GM19099 (cell line): Measurements from ENCODE around the gene CX3CR1.

ENCODE experiments used
- POLR2A ChIP-seq: IDR thresholded peaks from 3 replicates; pipeline ENCODE4 v1.6.1; 2011; ENCODE audit warnings: low read depth; ENCODE audit not compliant: insufficient read length; ENCODE audit errors: extremely low read depth

The CX3CR1 gene

DNA sequence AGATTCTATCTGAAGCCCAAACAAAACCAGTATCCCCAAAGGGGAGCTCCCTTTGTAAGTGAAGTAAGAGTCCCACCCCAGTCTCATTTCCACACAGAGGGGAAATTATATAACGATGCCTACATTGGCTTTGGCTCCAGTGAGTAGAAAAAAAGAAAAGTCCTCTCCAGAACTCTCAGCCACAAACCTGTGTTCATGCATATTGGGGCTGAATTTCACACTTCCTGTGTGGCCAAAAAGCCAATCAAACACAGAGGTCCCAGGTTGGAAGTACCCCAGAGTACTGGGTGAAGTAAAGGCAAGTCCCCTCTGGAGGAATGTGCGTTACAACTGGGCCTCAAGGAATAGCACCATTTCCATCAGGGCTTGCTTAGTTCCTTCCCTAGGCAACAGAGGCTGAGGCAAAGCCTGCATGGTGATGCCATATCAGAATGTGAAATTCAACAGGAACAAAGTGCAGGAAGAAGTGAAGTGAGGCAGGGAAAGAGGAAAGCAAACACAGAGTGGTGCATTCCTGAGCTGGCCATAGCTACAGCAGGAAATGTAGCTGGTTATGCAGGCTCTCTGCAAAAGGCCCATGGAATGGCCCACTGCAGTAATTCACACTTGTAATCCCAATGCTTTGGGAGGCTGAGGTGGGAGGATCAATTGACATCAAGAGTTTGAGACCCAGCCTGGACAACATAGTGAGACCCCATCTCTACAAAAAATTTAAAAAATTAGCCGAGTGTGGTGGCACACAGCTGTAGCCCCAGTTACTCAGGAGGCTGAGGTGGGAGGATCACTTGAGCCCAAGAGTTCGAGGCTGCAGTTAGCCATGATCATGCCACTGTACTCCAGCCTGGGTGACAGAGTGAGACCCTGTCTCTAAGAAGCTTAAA is 16.6 kb upstream of the CX3CR1 start:
- TF ChIP-seq POLR2A: no peak

DNA sequence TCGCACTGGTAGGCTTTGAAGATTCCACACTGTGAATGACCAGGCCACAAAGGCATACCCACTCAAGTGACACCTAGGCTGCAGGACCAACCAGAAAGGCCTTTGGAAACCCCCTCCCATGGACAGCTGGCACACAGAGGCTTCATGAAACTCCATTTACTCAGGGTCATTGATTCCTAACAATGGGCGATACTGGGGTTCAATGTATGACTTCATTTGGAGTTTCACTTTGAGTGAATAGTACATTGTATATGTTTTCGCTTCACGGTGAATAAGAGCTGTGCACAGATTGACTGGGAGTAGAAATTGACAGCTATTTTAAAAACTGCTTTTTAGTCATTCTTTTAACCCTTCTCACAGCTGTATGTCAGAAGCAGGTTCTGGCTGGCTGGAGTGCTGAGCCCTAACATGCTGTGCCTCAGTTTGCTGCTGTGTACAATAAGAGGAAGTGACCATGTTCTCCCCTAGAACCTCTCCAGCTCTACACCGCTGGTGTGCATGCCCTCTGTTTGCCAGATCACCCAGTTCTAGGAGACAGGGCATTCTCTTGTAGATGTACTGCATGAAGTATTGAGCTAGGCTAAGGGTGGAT is 15.4 kb upstream of the CX3CR1 start:
- no peak for TF ChIP-seq POLR2A

DNA sequence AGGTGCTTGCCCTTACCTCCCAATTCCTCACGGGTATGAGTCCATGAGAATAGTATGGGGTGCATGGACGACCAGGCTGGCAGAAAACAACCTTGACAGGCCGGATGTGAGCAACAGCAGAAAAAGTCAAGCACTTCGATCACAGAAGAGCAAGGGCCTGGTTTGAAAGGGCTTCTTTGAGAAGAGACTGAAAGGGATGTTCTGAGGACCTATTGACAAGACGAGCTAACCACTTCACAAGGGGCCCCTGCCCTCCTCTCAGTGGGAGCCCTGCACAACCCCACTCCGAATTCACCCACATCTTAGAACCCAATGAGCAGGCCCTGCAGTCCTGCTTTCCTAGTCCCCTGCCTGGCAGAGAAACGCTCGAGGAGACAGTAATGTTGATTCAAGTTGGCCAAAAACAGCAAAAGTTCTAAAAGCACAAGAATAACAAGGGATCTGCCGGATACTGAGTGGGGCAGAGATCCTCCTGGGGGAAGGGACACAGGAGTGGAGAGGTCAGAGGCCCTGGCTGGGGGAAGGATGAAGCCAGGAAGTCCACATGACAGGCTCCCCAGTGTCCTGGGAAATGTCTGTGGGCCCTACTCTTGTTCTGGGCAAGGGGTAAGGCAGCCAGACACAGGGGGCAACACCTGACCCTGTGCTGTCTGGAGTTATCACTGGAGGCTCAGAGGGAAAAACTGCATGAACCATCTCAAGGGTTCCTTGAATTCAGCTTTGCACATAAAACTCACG is 14.8 kb upstream of the CX3CR1 start:
- peak; percentile 34 for TF ChIP-seq POLR2A

DNA sequence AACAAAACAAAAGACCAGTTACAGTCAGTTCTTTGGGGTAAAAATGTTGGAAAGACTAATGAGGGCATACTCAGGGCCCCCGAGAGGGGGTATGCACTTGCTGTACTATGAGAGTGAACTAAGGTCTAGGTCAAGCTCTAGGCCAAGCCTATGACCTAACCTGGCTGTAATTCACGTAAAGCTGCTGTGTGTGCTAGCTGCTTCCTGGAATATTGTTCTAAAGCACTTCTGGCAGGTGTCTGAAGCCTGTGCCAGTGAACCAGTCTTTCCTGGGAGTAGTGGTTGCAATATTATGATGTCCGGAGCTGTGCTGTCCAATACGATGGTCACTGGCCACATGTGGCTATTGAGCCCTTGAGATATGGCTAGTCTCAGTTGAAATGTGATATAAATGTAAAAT is 13.1 kb upstream of the CX3CR1 start:
- TF ChIP-seq POLR2A: no peak

DNA sequence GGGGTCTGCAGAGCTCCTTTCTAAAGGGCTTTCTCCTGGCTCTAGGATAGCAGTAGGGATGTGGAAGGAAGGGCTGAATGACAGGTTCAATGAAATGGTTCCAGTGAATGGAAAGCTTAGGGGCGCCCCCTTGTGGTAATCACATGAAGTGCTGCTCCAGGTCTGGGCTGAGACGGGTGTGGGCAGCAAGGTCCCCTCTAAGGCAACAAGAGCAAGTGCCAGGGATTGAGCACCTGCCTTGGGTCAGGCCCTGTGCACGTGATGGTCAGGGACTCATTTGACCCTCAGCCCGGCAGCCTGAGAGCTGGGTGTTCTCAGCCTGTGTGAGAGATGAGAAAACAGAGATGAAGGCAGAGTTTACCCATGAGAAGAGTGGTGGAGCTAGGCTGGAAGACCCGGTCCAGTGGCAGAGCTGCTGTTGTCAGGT is 12.1 kb upstream of the CX3CR1 start:
- TF ChIP-seq POLR2A: no peak

DNA sequence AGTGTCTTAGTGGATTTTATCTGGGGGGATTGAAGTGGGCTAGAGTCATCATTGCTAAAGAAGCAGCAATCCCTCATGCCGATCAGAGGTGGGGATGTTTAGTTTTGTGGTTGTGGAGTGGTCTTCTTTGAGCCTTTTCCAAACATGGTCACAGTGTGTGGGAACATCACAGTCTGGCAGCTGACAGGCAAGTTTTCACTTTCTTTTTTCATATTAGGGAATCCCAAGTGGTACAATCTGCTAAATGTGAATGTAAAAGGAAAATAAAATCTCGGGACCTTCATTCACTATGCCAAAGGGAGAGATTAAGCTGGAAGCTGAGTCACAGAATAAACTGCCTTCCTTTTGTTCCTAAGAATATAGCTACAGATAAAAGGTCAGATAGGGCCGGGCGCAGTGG is 10.4 kb upstream of the CX3CR1 start:
- no peak for TF ChIP-seq POLR2A

DNA sequence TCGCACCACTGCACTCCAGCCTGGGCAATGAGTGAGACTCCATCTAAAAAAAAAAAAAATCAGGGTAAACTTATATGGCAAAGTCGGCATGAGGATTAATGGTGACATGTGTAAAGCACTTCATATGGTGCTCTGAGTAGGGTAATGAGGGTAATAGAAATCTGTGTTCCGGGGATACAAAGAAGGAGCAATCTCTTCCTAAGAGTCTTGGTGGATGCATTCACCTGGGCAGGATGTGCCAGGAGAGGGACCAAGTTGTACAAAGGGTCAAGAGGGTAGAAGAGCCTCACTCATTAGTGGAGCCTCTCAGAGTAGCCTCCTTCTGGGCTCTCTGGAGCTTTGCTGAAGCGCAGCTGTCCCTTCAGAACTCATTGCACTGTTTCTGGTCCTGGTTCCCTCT is 9.3 kb upstream of the CX3CR1 start:
- no peak for TF ChIP-seq POLR2A

DNA sequence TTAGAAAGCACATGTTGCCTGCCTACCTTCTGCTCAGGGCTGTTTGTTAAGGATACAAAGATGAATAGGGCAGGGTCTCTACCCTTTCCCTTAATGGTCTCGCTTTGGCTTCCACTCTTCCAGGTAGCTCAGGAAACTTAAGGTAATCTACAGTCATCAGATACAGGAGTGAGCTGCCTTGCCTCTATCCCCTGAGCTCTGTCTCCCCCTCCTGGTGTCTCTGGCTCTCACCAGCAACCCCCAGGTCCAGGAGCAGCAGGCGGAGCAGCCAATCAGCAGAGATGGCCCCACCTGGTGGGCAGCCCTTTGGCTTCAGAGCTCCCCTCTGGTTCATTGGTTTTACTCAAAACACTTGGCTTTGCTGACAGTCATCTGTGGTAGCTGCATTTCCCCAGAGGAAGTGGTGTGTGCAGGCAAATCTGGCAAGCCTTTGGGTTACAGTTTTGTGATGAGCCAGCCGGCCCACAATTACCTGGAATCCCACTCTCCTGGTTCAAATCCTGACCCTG is 8.5 kb upstream of the CX3CR1 start:
- TF ChIP-seq POLR2A: no peak

DNA sequence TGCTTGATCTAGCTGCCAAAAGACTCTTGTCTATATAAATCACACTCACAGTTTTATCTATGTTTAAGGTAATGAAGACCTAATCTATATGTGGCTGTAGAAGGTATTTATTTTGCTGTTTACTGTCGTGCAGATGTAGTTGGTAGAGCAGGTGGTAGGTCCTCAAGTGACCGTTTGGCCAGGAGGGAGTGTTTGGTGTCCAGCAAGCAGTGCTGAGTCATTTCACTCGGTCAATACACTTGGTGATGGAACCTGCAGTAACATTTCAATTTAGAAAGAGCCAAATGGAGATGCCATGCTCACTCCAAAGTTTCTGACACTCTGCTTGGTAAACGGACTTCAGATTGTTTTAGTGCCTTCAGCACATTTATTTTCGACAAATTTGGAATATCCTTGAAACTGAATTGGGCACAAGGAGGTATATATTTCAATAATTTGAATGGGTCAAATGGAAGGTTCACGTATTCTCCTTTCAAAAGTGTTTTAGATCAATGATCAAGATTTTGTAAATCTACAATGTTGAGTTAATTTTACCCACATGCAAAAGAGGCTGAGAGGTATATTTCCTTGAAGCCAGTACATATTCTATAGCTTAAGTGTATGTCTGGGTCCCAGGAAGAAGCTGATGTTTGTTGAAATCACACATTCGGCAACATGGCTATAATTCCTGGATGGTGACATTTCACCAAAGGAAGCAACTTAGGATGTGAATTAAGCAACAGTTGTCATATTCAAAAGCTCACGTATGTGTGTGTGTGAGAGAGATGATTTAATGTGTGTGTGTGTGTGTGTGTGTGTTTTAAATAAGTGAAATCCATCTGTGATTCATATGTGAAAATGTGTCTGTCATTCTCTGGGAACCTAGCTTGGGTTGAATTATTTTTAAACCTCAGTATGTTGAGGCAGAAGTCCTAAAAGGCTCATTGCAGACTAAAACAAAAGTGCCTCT is 7.7 kb upstream of the CX3CR1 start:
- TF ChIP-seq POLR2A: no peak

DNA sequence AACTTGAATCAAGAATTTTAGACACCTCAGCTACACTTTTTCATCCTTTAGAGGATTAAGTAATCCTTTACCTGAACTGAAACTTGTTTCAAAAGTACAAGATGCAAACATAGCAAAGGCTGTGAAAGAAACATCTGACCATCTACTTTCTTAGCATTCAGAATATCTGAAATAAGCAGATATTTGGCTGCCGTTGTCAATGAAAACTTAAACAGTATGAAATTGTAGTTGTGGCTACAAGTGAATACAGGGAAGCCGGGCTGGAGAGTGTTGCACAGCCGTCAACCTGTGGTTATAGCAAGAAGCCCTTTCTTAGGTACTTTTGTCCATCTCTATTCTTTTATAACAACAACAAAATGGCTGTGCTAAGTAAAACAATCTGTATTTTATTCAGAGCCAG is 6.9 kb upstream of the CX3CR1 start:
- TF ChIP-seq POLR2A: no peak

DNA sequence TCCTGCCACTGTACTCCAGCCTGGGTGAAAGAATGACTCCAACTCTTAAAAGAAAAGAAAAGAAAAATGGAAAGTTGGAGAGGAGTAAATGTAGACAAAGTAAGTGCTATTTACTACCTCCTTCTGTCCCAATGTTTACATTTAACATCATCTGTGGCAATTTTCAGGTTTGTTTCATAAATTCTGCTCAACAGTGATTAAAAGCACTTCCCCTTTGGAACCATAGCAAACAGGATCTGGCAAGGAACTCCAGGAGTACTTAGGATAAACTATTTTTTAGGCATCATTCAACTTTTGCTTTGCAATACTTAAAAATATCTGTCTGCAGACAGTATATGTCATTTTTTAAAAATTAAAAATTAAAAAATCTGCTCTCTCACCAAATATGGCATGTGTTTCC is 5.5 kb upstream of the CX3CR1 start:
- TF ChIP-seq POLR2A: no peak

DNA sequence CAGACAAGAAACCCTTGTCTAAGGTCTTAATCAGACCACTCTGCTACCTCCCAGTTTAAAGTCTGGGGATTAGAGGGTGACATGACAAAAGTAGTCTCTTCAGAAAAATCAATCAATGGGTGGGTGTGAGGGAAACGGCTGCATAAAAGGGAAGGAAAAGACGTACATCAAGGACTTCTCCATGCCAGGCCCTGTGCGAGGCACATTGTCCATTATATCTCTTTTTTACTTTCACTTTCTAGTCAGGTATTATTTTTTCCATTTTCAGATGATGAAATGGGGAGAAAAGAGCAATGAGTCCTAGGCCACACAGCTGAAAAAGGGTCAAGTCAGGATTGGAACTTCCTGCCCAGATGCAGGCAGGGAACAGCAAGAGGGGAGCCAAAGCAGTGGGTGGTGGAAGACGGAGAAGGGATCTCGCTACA is 4.6 kb upstream of the CX3CR1 start:
- no peak for TF ChIP-seq POLR2A

DNA sequence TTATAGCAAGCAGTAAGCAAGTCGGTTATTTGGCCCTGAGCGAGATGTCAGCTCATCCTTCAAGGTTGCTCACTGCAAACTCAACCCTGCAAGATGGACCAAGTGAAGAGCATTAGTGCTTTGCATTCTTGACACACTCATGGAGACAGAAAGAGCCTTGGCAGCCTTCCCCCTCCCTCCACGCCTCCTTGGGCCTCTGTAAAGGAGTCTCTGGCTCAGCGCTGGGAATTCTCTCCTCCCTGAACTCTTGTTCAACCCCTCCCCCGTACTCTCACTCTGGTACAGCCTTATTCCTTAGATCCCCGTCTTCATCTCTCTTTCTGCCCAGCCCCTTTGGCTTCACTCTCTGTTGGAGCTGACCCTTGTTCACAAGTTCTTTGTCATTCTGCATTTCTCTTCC is 2.2 kb upstream of the CX3CR1 start:
- TF ChIP-seq POLR2A: no peak

DNA sequence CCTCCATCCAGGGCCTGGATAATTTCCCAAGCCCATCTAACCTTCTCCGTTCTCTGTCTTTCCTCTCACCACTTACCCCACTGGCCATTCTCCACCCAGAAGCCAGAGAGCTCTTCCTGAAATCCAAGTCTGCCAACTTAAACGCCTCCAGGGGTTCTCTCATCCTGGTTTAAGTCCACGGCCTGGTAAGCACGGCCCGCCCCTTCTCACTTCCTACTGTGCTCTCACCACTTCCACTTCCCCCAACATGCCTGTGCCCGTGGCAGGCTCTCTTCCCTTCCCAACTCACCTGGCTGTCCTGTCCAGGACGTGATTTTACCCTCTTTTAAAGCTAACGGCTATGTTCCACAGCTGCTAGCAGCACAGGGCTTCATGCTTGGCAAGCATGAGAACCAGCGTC is 1.7 kb upstream of the CX3CR1 start:
- no peak for TF ChIP-seq POLR2A

DNA sequence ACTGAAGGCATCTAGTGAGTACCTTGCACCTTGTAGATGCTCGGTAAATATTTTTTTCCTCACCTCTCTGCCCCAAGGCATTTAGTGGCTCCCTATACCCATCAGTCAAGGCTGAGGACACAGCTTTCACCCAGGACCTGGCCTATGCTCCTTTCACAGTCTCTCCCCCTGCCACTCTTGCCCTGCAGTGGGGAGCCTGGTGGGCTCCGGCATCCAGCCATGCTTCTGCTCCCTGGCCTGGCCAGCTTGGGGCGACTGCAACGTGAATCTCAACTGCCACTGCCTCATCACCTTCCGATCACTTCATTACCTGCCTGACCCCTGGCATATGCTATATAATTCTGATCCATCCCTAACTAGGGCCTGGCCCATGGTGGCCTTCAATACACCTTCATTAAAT is 735 bp upstream of the CX3CR1 start:
- TF ChIP-seq POLR2A: no peak

DNA sequence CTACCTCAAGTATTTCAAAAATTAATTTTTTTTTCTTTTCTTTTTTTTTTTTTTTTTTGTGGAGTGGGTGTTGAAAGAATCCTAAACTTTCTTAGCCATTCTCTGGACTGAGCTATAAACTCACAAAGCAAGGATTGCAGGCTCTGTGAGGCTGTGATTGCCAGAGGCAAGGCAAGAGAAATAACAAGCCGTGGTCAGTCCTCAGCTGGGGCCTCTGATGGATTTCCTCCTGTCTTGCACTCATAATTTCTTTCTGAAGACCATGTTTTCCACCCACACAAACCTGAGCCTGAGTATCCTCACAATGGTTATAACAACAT is 1.3 kb downstream of the CX3CR1 start:
- TF ChIP-seq POLR2A: no peak
